PC-9 (cell line): Measurements from ENCODE around the gene HPCAL1. TPM values are rescaled to one million over a fixed set of nuclear protein-coding genes. Genes with fewer than 3 reads are reported as not detected.

Experiments
- BruUV-seq: library from RNA; stranded (reverse); fragments of 400-500 nt; replicated peaks from 2 replicates; lab custom pipeline; 2021; lab: Mats Ljungman, UMichigan
- CTCF ChIA-PET: fragments of 300-600 bp; sonication (Branson Sonifier 250); formaldehyde crosslinking; loops from one replicate; lab custom pipeline; 2022; ENCODE audit warnings: antibody characterized with exemption; lab: Charles Lee
- POLR2A ChIA-PET: fragments of 300-600 bp; sonication (Branson Sonifier 250); formaldehyde crosslinking; loops from one replicate; lab custom pipeline; 2022; ENCODE audit warnings: antibody characterized with exemption; ENCODE audit not compliant: unreplicated experiment; lab: Charles Lee
- DNase-seq, 2 experiments: peaks; one replicate each; pipeline versions ENCODE4 v3.0.0 to v3.0.0-alpha.2; 2015 to 2022; ENCODE audit warnings: mixed read lengths in 1 of 2
- H2AFZ ChIP-seq: fragments of 200-600 bp; sonication (generic); 2 replicates; pipeline ENCODE4 v1.8.1; 2017; ENCODE audit warnings: antibody characterized with exemption
- H3F3A ChIP-seq: fragments of 200-600 bp; sonication (generic); 2 replicates; pipeline ENCODE4 v1.8.1; 2017; ENCODE audit warnings: antibody characterized with exemption, mild to moderate bottlenecking, low read depth; ENCODE audit not compliant: insufficient read depth
- H3K27ac ChIP-seq: fragments of 200-600 bp; sonication (generic); 2 replicates; pipeline ENCODE4 v1.6.1; 2016; ENCODE audit warnings: mixed run types
- H3K27me3 ChIP-seq: fragments of 200-600 bp; sonication (generic); 2 replicates; pipeline ENCODE4 v1.6.1; 2016; ENCODE audit warnings: low read depth, mixed run types; ENCODE audit not compliant: insufficient read depth
- H3K36me3 ChIP-seq: fragments of 200-600 bp; sonication (generic); 2 replicates; pipeline ENCODE4 v1.6.1; 2016; ENCODE audit warnings: low read depth, mixed run types
- H3K4me1 ChIP-seq: fragments of 200-600 bp; sonication (generic); replicated peaks from 2 replicates; pipeline ENCODE4 v1.6.1; 2016; ENCODE audit warnings: mixed run types; ENCODE audit not compliant: insufficient read depth
- H3K4me2 ChIP-seq: fragments of 200-600 bp; sonication (generic); 2 replicates; pipeline ENCODE4 v1.6.1; 2017; ENCODE audit warnings: mixed run types
- H3K4me3 ChIP-seq: fragments of 200-600 bp; sonication (generic); 2 replicates; pipeline ENCODE4 v1.6.1; 2016; ENCODE audit warnings: mixed run types
- H3K79me2 ChIP-seq: fragments of 200-600 bp; sonication (generic); 2 replicates; pipeline ENCODE4 v1.6.1; 2017; ENCODE audit warnings: low read depth, mixed run types
- H3K9me2 ChIP-seq: fragments of 200-600 bp; sonication (generic); 2 replicates; pipeline ENCODE4 v1.8.1; 2017; ENCODE audit warnings: mild to moderate bottlenecking; ENCODE audit not compliant: insufficient read depth
- H3K9me3 ChIP-seq: fragments of 200-600 bp; sonication (generic); 2 replicates; pipeline ENCODE4 v1.8.1; 2016; ENCODE audit warnings: low read depth; ENCODE audit not compliant: insufficient read depth
- H4K20me1 ChIP-seq: fragments of 200-600 bp; sonication (generic); 2 replicates; pipeline ENCODE4 v1.8.1; 2017; ENCODE audit not compliant: insufficient read depth
- EZH2 ChIP-seq: fragments of 200-600 bp; sonication (generic); IDR thresholded peaks from 2 replicates; pipeline ENCODE4 v1.8.0; 2017; ENCODE audit warnings: antibody characterized with exemption, low read depth
- intact Hi-C: fragments of 100-400 bp; cut with micrococcal nuclease; formaldehyde crosslinking; loops from one replicate; pipeline ENCODE4 v1.10.0; 2022; ENCODE audit not compliant: unreplicated experiment
- total RNA-seq: library from RNA; stranded (reverse); gene quantifications from 2 replicates; pipeline ENCODE4 v1.2.3, GENCODE V29; 2021
- TF ChIP-seq, protein P1 (sequence below): fragments of 200-600 bp; sonication (generic); conservative IDR thresholded peaks from 2 replicates; pipeline ENCODE4 v1.6.1; 2017; ENCODE audit warnings: mixed run types, antibody characterized with exemption, mild to moderate bottlenecking, moderate library complexity

The HPCAL1 gene
- total RNA-seq, 1 experiment from 2014 or later = 105 TPM

DNA sequence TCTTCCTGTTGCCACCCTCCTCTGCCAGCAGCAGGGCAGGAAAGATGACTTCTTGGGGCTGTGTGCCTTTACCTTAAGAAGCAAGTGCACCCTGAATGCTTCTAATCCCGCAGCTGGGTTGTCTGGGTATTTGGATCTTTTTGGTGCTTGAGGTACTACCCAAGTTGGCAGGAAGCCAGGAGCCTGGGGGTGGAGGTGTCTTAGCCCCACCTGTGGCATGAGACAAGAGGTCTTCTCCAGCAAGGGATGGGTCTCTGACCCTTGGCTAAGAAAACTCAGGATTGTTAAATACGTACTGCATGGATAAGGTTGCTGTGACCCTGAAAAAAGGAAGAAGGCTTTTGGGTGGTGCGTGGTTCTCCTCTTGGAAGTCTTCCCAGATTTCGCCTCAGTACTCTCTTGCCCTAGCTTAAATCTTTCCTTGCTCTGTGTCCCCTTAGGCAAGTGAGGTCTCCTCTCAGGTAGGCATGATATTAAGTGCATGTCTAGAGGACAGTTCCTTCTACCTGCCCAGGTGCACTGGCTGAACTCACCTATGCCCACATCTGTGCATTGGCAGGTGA, 4.3 kb downstream of the HPCAL1 start:
- Histone ChIP-seq H3K4me1 (peaks cover 33% of the 10 kb centered on the region), H3K9me3 (no peaks in the 10 kb centered on the region), H2AFZ (no peak overlapping the region), H3K4me3 (no peak overlapping the region), H3K4me2 (peak overlapping the region; percentile 89), H3F3A (peaks cover 8% of the 10 kb centered on the region; the same call in 1 of the 2 replicates), H4K20me1 (peaks cover 73% of the 10 kb centered on the region), H3K36me3 (0 out of 2 replicates have a peak, but pooled peaks cover 14% of the 10 kb centered on the region), H3K79me2 (peaks cover 94% of the 10 kb centered on the region), H3K27ac (no peak overlapping the region), H3K27me3 (no peaks in the 10 kb centered on the region), H3K9me2 (no peaks in the 10 kb centered on the region)
- TF ChIP-seq, protein P1, sequence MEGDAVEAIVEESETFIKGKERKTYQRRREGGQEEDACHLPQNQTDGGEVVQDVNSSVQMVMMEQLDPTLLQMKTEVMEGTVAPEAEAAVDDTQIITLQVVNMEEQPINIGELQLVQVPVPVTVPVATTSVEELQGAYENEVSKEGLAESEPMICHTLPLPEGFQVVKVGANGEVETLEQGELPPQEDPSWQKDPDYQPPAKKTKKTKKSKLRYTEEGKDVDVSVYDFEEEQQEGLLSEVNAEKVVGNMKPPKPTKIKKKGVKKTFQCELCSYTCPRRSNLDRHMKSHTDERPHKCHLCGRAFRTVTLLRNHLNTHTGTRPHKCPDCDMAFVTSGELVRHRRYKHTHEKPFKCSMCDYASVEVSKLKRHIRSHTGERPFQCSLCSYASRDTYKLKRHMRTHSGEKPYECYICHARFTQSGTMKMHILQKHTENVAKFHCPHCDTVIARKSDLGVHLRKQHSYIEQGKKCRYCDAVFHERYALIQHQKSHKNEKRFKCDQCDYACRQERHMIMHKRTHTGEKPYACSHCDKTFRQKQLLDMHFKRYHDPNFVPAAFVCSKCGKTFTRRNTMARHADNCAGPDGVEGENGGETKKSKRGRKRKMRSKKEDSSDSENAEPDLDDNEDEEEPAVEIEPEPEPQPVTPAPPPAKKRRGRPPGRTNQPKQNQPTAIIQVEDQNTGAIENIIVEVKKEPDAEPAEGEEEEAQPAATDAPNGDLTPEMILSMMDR = no peak
- TF ChIP-seq EZH2 = no peak
- CTCF ChIA-PET = interaction anchor here (1.3 kb wide), 1 partner anchor 7 kb away, joined by 3 read pairs; no protein-coding TSS in a partner anchor
- BruUV-seq = no TSS peak
- DNase-seq = no peak
- POLR2A ChIA-PET = no interaction called here
- intact Hi-C loops = loop anchor here (10.0 kb wide), 1 partner anchor 358 kb away; no protein-coding TSS in a partner anchor

DNA sequence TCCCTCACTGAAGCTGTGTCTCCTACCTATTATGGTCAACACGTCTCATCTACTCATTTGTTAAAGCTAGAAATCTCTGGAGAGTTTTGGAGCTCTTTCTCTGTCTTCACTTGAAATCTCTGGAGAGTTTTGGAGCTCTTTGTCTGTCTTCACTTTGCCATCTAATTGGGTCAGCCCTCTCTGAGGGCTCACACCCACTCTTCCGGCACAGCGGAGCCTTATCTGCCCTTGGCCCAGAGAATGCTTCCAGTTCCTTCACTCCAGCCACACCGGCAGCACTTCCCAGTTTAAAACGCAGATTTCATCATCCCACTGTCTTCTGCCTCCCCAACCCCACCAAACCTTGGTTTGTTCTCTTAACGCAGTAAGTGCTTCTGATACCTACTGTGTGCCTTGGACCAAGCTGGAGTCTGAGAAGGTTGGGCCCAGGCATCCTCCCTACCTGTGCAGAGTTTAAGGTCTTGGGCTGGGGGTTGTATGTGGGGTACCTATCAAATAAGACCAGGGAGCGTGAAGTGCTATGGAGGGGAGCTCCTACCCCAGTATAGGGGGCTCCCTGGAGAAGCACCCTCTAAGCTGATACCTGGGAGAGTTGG, 5.0 kb downstream of the HPCAL1 start:
- Histone ChIP-seq H3K27ac (no peak overlapping the region), H3K9me3 (no peaks in the 10 kb centered on the region), H3K4me2 (peak overlapping the region; percentile 89; the same call in 1 of the 2 replicates), H3K79me2 (peaks cover 99% of the 10 kb centered on the region), H4K20me1 (peaks cover 77% of the 10 kb centered on the region), H2AFZ (no peak overlapping the region), H3K4me1 (peaks cover 31% of the 10 kb centered on the region), H3K4me3 (no peak overlapping the region), H3K27me3 (no peaks in the 10 kb centered on the region), H3F3A (peaks cover 8% of the 10 kb centered on the region; the same call in 1 of the 2 replicates), H3K36me3 (0 out of 2 replicates have a peak, but pooled peaks cover 18% of the 10 kb centered on the region), H3K9me2 (no peaks in the 10 kb centered on the region)
- POLR2A ChIA-PET = no interaction called here
- TF ChIP-seq, protein P1 = no peak
- TF ChIP-seq EZH2 = no peak
- intact Hi-C loops = loop anchor here (10.0 kb wide), 1 partner anchor 357 kb away; no protein-coding TSS in a partner anchor
- BruUV-seq = no TSS peak
- no peak for DNase-seq
- CTCF ChIA-PET = no interaction called here

- intact Hi-C loops = loop anchor here (10.0 kb wide), 1 partner anchor 356 kb away; no protein-coding TSS in a partner anchor
- Histone ChIP-seq H3K27ac (no peak overlapping the region), H3K9me2 (no peaks in the 10 kb centered on the region), H3K36me3 (0 out of 2 replicates have a peak, but pooled peaks cover 21% of the 10 kb centered on the region), H3K9me3 (no peaks in the 10 kb centered on the region), H3K27me3 (no peaks in the 10 kb centered on the region), H4K20me1 (peaks cover 89% of the 10 kb centered on the region), H3K4me1 (peaks cover 31% of the 10 kb centered on the region), H3K4me2 (no peak overlapping the region), H3F3A (peaks cover 15% of the 10 kb centered on the region; the same call in 1 of the 2 replicates), H3K4me3 (no peak overlapping the region), H3K79me2 (peaks cover 100% of the 10 kb centered on the region), H2AFZ (no peak overlapping the region)
- ChIA-PET POLR2A (interaction anchor here (0.6 kb wide), 1 partner anchor 77 kb away, joined by 6 read pairs; no protein-coding TSS in a partner anchor), CTCF (no interaction called here)
- no TSS peak for BruUV-seq
- TF ChIP-seq, protein P1 = no peak
- TF ChIP-seq EZH2 = no peak
- DNase-seq = no peak
Observed at GRCh38 chr2:10308866-10309265, 6.2 kb downstream of the HPCAL1 start.
